Right lobe of liver (tissue), 6 donors: ENCODE data around the gene ARHGAP19. TPM values are rescaled to one million over a fixed set of nuclear protein-coding genes. Genes with fewer than 3 reads are reported as not detected.
A peak's percentile ranks its signal among the peaks of the same experiment; 100 is the strongest.

Source experiments
- ATAC-seq, 4 donors: fragments of 200-7000 bp; cut with Tn5 transposase; one replicate each; pipeline ENCODE4 v1.9.1; 2020; ENCODE audit warnings: mild to moderate bottlenecking in 4 of 4, moderate library complexity in 4 of 4
- DNase-seq, 3 donors: peaks; one replicate each; pipeline ENCODE4 v3.0.0-alpha.2; 2020
- H3K27ac ChIP-seq, 3 donors: fragments of 200-600 bp; one replicate each; pipeline ENCODE4 v1.8.0; 2022
- H3K27me3 ChIP-seq, 2 donors: fragments of 200-600 bp; one replicate each; pipeline ENCODE4 v1.8.0; 2022
- H3K36me3 ChIP-seq, 4 donors: fragments of 200-600 bp; sonication (generic) in 1 of 4; one replicate each; pipeline versions ENCODE4 v1.5.1 to v1.8.0; 2017 to 2022; ENCODE audit warnings: control low read depth in 1 of 4
- H3K4me1 ChIP-seq, 4 donors: fragments of 200-600 bp; sonication (generic) in 1 of 4; one replicate each; pipeline versions ENCODE4 v1.5.1 to v1.8.0; 2017 to 2022; ENCODE audit warnings: control low read depth in 1 of 4
- H3K4me3 ChIP-seq, 3 donors: fragments of 200-600 bp; one replicate each; pipeline ENCODE4 v1.8.0; 2022
- H3K9me3 ChIP-seq, 4 donors: fragments of 200-600 bp; sonication (generic) in 1 of 4; one replicate each; pipeline versions ENCODE4 v1.5.1 to v1.8.0; 2017 to 2022; ENCODE audit warnings: control low read depth in 1 of 4
- CTCF ChIP-seq, 4 donors: fragments of 200-600 bp in 3 of 4; fragments of 450-650 bp in 1 of 4; IDR thresholded peaks; one replicate each; pipeline versions ENCODE4 v1.5.1 to v1.8.0; 2016 to 2022; ENCODE audit warnings: antibody characterized with exemption in 4 of 4, mild to moderate bottlenecking in 2 of 4
- POLR2A ChIP-seq: fragments of 450-650 bp; IDR thresholded peaks from one replicate; pipeline ENCODE4 v1.6.1; 2017; ENCODE audit warnings: antibody characterized with exemption, mild to moderate bottlenecking
- WGBS: methylation state at CpG from one replicate; pipeline ENCODE4 v1.1.6; 2018; ENCODE audit warnings: low coverage, low lambda C conversion rate; ENCODE audit not compliant: insufficient coverage; ENCODE audit errors: missing lambda C conversion rate; 5-methylcytosine and 5-hydroxymethylcytosine counted together
- intact Hi-C, 2 donors: fragments of 100-400 bp; cut with DNase I; formaldehyde crosslinking; loops; one replicate each; pipeline versions ENCODE4 v1.11.2 to v1.14.1; 2022
- total RNA-seq, 6 experiments: library from RNA; depleted of rRNA in 2 of 6; stranded (reverse); fragments of >200 nt in 2 of 6; fragmentation: NEBNext Ultra II Directional in 3 of 6; extraction: Animal tissue kit (Norgen Biotek cat#: 25700) in 3 of 6; gene quantifications; one replicate each; pipeline versions ENCODE4 v1.1.0 to v1.2.4, GENCODE V29; 2016 to 2023
- donor health status: DM: no; HTN: yes; CAD: no.
- donor health status: DM: no; HTN: no; CAD: no.
- donor health status: DM: no; HTN: no; CAD: no.
- donor health status: DM: no; HTN: yes; CAD: no.
- donor health status: DM: no; HTN: yes; CAD: no.

ARHGAP19 gene
- total RNA-seq, 6 experiments from 2014 or later = 2.3 to 5.5 (median 3.4) TPM

- H3K27me3 ChIP-seq = peaks cover 0 to 9% of the 10 kb centered on the region in 2 donors
- DNase-seq = no peak
- H3K36me3 ChIP-seq = no peaks in the 10 kb centered on the region
- TF ChIP-seq CTCF (IDR thresholded peaks at IDR 0.05) = no peak
- TF ChIP-seq POLR2A = no peak
- WGBS = 91% methylated on average over 3 of the region's 3 CpGs
- no peaks in the 10 kb centered on the region for H3K9me3 ChIP-seq
- no peak overlapping the region for H3K27ac ChIP-seq
- H3K4me1 ChIP-seq = peaks cover 0 to 7% (median 0%) of the 10 kb centered on the region in 4 donors
- intact Hi-C loops = no loop called here
- H3K4me3 ChIP-seq = no peak overlapping the region
- no peak for ATAC-seq
Observed at GRCh38 chr10:97183314-97183713, 109.1 kb downstream of the ARHGAP19 start.

- 56% methylated on average over 4 of the region's 10 CpGs for WGBS
- no peak overlapping the region for H3K27ac ChIP-seq
- ATAC-seq (no peak), DNase-seq (peak in 1 of 3 donors; percentile 27)
- no peak overlapping the region for H3K4me3 ChIP-seq
- H3K27me3 ChIP-seq = peaks cover 0 to 9% of the 10 kb centered on the region in 2 donors
- peaks cover 0 to 7% (median 0%) of the 10 kb centered on the region in 4 donors for H3K4me1 ChIP-seq
- no peaks in the 10 kb centered on the region for H3K36me3 ChIP-seq
- TF ChIP-seq POLR2A (no peak), CTCF (IDR thresholded peaks at IDR 0.05) (no peak)
- intact Hi-C loops = no loop called here
- H3K9me3 ChIP-seq = no peaks in the 10 kb centered on the region
Observed at GRCh38 chr10:97182288-97182990, 110.0 kb downstream of the ARHGAP19 start.

- intact Hi-C loops = no loop called here
- Histone ChIP-seq H3K36me3 (no peaks in the 10 kb centered on the region), H3K27ac (no peak overlapping the region), H3K4me3 (no peak overlapping the region), H3K4me1 (peaks cover 0 to 7% (median 0%) of the 10 kb centered on the region in 4 donors), H3K9me3 (no peaks in the 10 kb centered on the region), H3K27me3 (peaks cover 0 to 9% of the 10 kb centered on the region in 2 donors)
- no peak for TF ChIP-seq POLR2A
- TF ChIP-seq CTCF (IDR thresholded peaks at IDR 0.05) = no peak
- WGBS = no CpG with 5 or more reads among the region's 10 CpGs
- DNase-seq = peak in 1 of 3 donors; percentile 42
- ATAC-seq = no peak
Observed at GRCh38 chr10:97180986-97181385, 111.5 kb downstream of the ARHGAP19 start.

- TF ChIP-seq CTCF (IDR thresholded peaks at IDR 0.05) (no peak), POLR2A (no peak)
- intact Hi-C loops = no loop called here
- Histone ChIP-seq H3K36me3 (no peaks in the 10 kb centered on the region), H3K27me3 (peaks cover 0 to 5% of the 10 kb centered on the region in 2 donors), H3K27ac (no peak overlapping the region), H3K9me3 (no peaks in the 10 kb centered on the region), H3K4me3 (no peak overlapping the region), H3K4me1 (peaks cover 0 to 3% (median 0%) of the 10 kb centered on the region in 4 donors)
- DNase-seq = peak in 1 of 3 donors; percentile 4
- ATAC-seq = no peak
- 61% methylated on average over 5 of the region's 8 CpGs for WGBS
Observed at GRCh38 chr10:97180363-97180755, 112.1 kb downstream of the ARHGAP19 start.
